HG02759 (cell line): Measurements from ENCODE around the gene CSPG4.
"Not testable (repeated sequence)": the region's sequence is repeated elsewhere in the genome, so short reads cannot be mapped to it uniquely, and the experiment has no call there.

Experiments
- ATAC-seq: cut with Tn5 transposase; IDR thresholded peaks from one replicate; pipeline ENCODE4 v1.9.1; 2021; ENCODE audit warnings: mild to moderate bottlenecking, moderate library complexity; ENCODE audit not compliant: unreplicated experiment

The CSPG4 gene

GRCh38 chr15:75738647-75739325, 26.1 kb upstream of the CSPG4 start:
- peak; percentile 95 for ATAC-seq

GRCh38 chr15:75738014-75738646, 25.5 kb upstream of the CSPG4 start:
- peak; percentile 24 for ATAC-seq

- ATAC-seq = not testable (repeated sequence)
Measured at GRCh38 chr15:75737116-75738013, 24.7 kb upstream of the CSPG4 start.

- ATAC-seq = no peak
Measured at GRCh38 chr15:75736256-75736655, 23.6 kb upstream of the CSPG4 start.

- not testable (repeated sequence) for ATAC-seq
Measured at GRCh38 chr15:75734861-75735760, 22.5 kb upstream of the CSPG4 start.

GRCh38 chr15:75733761-75734651, 21.4 kb upstream of the CSPG4 start:
- no peak for ATAC-seq

- peak; percentile 53 for ATAC-seq
Measured at GRCh38 chr15:75732809-75733451, 20.3 kb upstream of the CSPG4 start.

GRCh38 chr15:75732177-75732808, 19.6 kb upstream of the CSPG4 start:
- no peak for ATAC-seq

- no peak for ATAC-seq
Measured at GRCh38 chr15:75731248-75732151, 18.9 kb upstream of the CSPG4 start.

- ATAC-seq = not testable (repeated sequence)
Measured at GRCh38 chr15:75730376-75731247, 18.0 kb upstream of the CSPG4 start.

GRCh38 chr15:75729326-75730069, 16.9 kb upstream of the CSPG4 start:
- no peak for ATAC-seq

- no peak for ATAC-seq
Measured at GRCh38 chr15:75727851-75728715, 15.4 kb upstream of the CSPG4 start.

- no peak for ATAC-seq
Measured at GRCh38 chr15:75727031-75727531, 14.4 kb upstream of the CSPG4 start.

- ATAC-seq = no peak
Measured at GRCh38 chr15:75725719-75726607, 13.3 kb upstream of the CSPG4 start.
